ENCODE measurements around the gene NPM1.
"Not testable (repeated sequence)": the region's sequence is repeated elsewhere in the genome, so short reads cannot be mapped to it uniquely, and the experiment has no call there.

NPM1 gene

GRCh38 chr5:171384999-171385398 is 2.6 kb upstream of the NPM1 start:
- not testable (repeated sequence) for H3K27me3 ChIP-seq (ENCODE audit: insufficient read depth, low read length); H3K14ac ChIP-seq (ENCODE audit: low read length); H2AFZ ChIP-seq (ENCODE audit: insufficient read depth, low read length, poor library complexity); H3K27ac ChIP-seq (ENCODE audit: low read depth, low read length); H4K8ac ChIP-seq (ENCODE audit: low read depth, low read length); H2AK5ac ChIP-seq (ENCODE audit: low read length); H3K18ac ChIP-seq (ENCODE audit: low read length); H3K4ac ChIP-seq (ENCODE audit: low read depth, low read length); H2BK12ac ChIP-seq (ENCODE audit: low read length); H3K9me3 ChIP-seq (ENCODE audit: insufficient read depth, low read depth, low read length); H3K9ac ChIP-seq (ENCODE audit: low read length); DNase-seq; H3K4me2 ChIP-seq (ENCODE audit: low read length); H2BK5ac ChIP-seq (ENCODE audit: low read depth, low read length, poor library complexity); H3K4me3 ChIP-seq (ENCODE audit: low read depth, low read length); H2BK120ac ChIP-seq (ENCODE audit: insufficient read depth, low read length, poor library complexity); H4K91ac ChIP-seq (ENCODE audit: low read depth, low read length); H3K36me3 ChIP-seq (ENCODE audit: control insufficient read depth in 1 of 2, insufficient read depth in 2 of 2, low read length in 2 of 2); H4K12ac ChIP-seq (ENCODE audit: low read depth, low read length); H3K23ac ChIP-seq (ENCODE audit: low read length); H3K4me1 ChIP-seq (ENCODE audit: control insufficient read depth in 1 of 2, insufficient read depth in 2 of 2, low read length in 2 of 2)
- peaks cover 15% of the 10 kb centered on the region for H3K79me2 ChIP-seq (ENCODE audit: control insufficient read depth, insufficient read depth, low read length, poor library complexity)
- no CpG with 5 or more reads among the region's 3 CpGs for WGBS (ENCODE audit: extremely low coverage, insufficient coverage, insufficient read length)
- H3K79me1 ChIP-seq (ENCODE audit: low read length), result peaks cover 12% of the 10 kb centered on the region

GRCh38 chr5:171386006-171386671 is 1.5 kb upstream of the NPM1 start:
- Histone ChIP-seq H3K4me2 (ENCODE audit: low read length) (no peak overlapping the region), H2AFZ (ENCODE audit: insufficient read depth, low read length, poor library complexity) (no peak overlapping the region), H4K8ac (ENCODE audit: low read depth, low read length) (peak overlapping the region; percentile 62), H3K27ac (ENCODE audit: low read depth, low read length) (no peak overlapping the region), H3K14ac (ENCODE audit: low read length) (no peak overlapping the region), H4K12ac (ENCODE audit: low read depth, low read length) (no peak overlapping the region), H2BK5ac (ENCODE audit: low read depth, low read length, poor library complexity) (no peak overlapping the region), H3K4me1 (ENCODE audit: control insufficient read depth in 1 of 2, insufficient read depth in 2 of 2, low read length in 2 of 2) (no peaks in the 10 kb centered on the region), H4K91ac (ENCODE audit: low read depth, low read length) (no peak overlapping the region), H3K36me3 (ENCODE audit: control insufficient read depth in 1 of 2, insufficient read depth in 2 of 2, low read length in 2 of 2) (peaks cover 4% of the 10 kb centered on the region in 2 experiments), H3K79me2 (ENCODE audit: control insufficient read depth, insufficient read depth, low read length, poor library complexity) (peaks cover 20% of the 10 kb centered on the region), H3K4ac (ENCODE audit: low read depth, low read length) (no peak overlapping the region), H3K9ac (ENCODE audit: low read length) (no peak overlapping the region), H2BK12ac (ENCODE audit: low read length) (no peak overlapping the region), H3K9me3 (ENCODE audit: insufficient read depth, low read depth, low read length) (no peaks in the 10 kb centered on the region), H3K18ac (ENCODE audit: low read length) (no peak overlapping the region), H3K23ac (ENCODE audit: low read length) (no peak overlapping the region), H3K79me1 (ENCODE audit: low read length) (peaks cover 12% of the 10 kb centered on the region), H3K27me3 (ENCODE audit: insufficient read depth, low read length) (no peaks in the 10 kb centered on the region), H2AK5ac (ENCODE audit: low read length) (no peak overlapping the region), H2BK120ac (ENCODE audit: insufficient read depth, low read length, poor library complexity) (no peak overlapping the region), H3K4me3 (ENCODE audit: low read depth, low read length) (no peak overlapping the region)
- no peak for DNase-seq
- no CpG with 5 or more reads among the region's 25 CpGs for WGBS (ENCODE audit: extremely low coverage, insufficient coverage, insufficient read length)

GRCh38 chr5:171386861-171387344 is 746 bp upstream of the NPM1 start:
- Histone ChIP-seq H4K91ac (ENCODE audit: low read depth, low read length) (peak overlapping the region; percentile 82), H4K8ac (ENCODE audit: low read depth, low read length) (peak overlapping the region; percentile 96), H3K23ac (ENCODE audit: low read length) (no peak overlapping the region), H3K18ac (ENCODE audit: low read length) (peak overlapping the region; percentile 92), H2BK5ac (ENCODE audit: low read depth, low read length, poor library complexity) (peak overlapping the region; percentile 89), H2BK120ac (ENCODE audit: insufficient read depth, low read length, poor library complexity) (peak overlapping the region; percentile 80), H3K14ac (ENCODE audit: low read length) (peak overlapping the region; percentile 95), H3K4me2 (ENCODE audit: low read length) (peak overlapping the region; percentile 81), H4K12ac (ENCODE audit: low read depth, low read length) (peak overlapping the region; percentile 97), H3K79me1 (ENCODE audit: low read length) (peaks cover 12% of the 10 kb centered on the region), H3K9ac (ENCODE audit: low read length) (peak overlapping the region; percentile 100), H3K4ac (ENCODE audit: low read depth, low read length) (peak overlapping the region; percentile 77), H3K27ac (ENCODE audit: low read depth, low read length) (peak overlapping the region; percentile 69), H3K4me3 (ENCODE audit: low read depth, low read length) (peak overlapping the region; percentile 79), H2BK12ac (ENCODE audit: low read length) (no peak overlapping the region), H3K4me1 (ENCODE audit: control insufficient read depth in 1 of 2, insufficient read depth in 2 of 2, low read length in 2 of 2) (no peaks in the 10 kb centered on the region), H2AK5ac (ENCODE audit: low read length) (peak overlapping the region; percentile 71), H3K9me3 (ENCODE audit: insufficient read depth, low read depth, low read length) (no peaks in the 10 kb centered on the region), H3K79me2 (ENCODE audit: control insufficient read depth, insufficient read depth, low read length, poor library complexity) (peaks cover 22% of the 10 kb centered on the region), H2AFZ (ENCODE audit: insufficient read depth, low read length, poor library complexity) (peak overlapping the region; percentile 77), H3K36me3 (ENCODE audit: control insufficient read depth in 1 of 2, insufficient read depth in 2 of 2, low read length in 2 of 2) (peaks cover 6 to 11% of the 10 kb centered on the region in 2 experiments), H3K27me3 (ENCODE audit: insufficient read depth, low read length) (no peaks in the 10 kb centered on the region)
- no peak for DNase-seq
- no CpG with 5 or more reads among the region's 20 CpGs for WGBS (ENCODE audit: extremely low coverage, insufficient coverage, insufficient read length)

GRCh38 chr5:171387970-171388815 is 544 bp downstream of the NPM1 start:
- H4K12ac ChIP-seq (ENCODE audit: low read depth, low read length), result peak overlapping the region; percentile 68

More at GRCh38 chr5:171387970-171388815, 544 bp downstream of the NPM1 start:
- no peaks in the 10 kb centered on the region for H3K27me3 ChIP-seq (ENCODE audit: insufficient read depth, low read length)
- H3K4me1 ChIP-seq (ENCODE audit: control insufficient read depth in 1 of 2, insufficient read depth in 2 of 2, low read length in 2 of 2), result no peaks in the 10 kb centered on the region
- H3K27ac ChIP-seq (ENCODE audit: low read depth, low read length), result peak overlapping the region; percentile 62
- no peaks in the 10 kb centered on the region for H3K9me3 ChIP-seq (ENCODE audit: insufficient read depth, low read depth, low read length)
- peak overlapping the region; percentile 67 for H2BK120ac ChIP-seq (ENCODE audit: insufficient read depth, low read length, poor library complexity)
- H2BK5ac ChIP-seq (ENCODE audit: low read depth, low read length, poor library complexity), result peak overlapping the region; percentile 65
- peak overlapping the region; percentile 63 for H4K8ac ChIP-seq (ENCODE audit: low read depth, low read length)
- H4K91ac ChIP-seq (ENCODE audit: low read depth, low read length), result peak overlapping the region; percentile 76
- no peak overlapping the region for H2BK12ac ChIP-seq (ENCODE audit: low read length)
- WGBS (ENCODE audit: extremely low coverage, insufficient coverage, insufficient read length), result no CpG with 5 or more reads among the region's 56 CpGs
- H3K4me2 ChIP-seq (ENCODE audit: low read length), result peak overlapping the region; percentile 68
- H2AK5ac ChIP-seq (ENCODE audit: low read length), result peak overlapping the region; percentile 76
- DNase-seq, result peak; percentile 33 to 63
- H3K9ac ChIP-seq (ENCODE audit: low read length), result peak overlapping the region; percentile 92
- H3K4ac ChIP-seq (ENCODE audit: low read depth, low read length), result peak overlapping the region; percentile 99
- peaks cover 26% of the 10 kb centered on the region for H3K79me2 ChIP-seq (ENCODE audit: control insufficient read depth, insufficient read depth, low read length, poor library complexity)
- H3K36me3 ChIP-seq (ENCODE audit: control insufficient read depth in 1 of 2, insufficient read depth in 2 of 2, low read length in 2 of 2), result peaks cover 10 to 15% of the 10 kb centered on the region in 2 experiments
- peak overlapping the region; percentile 75 for H3K18ac ChIP-seq (ENCODE audit: low read length)
- H3K79me1 ChIP-seq (ENCODE audit: low read length), result peaks cover 12% of the 10 kb centered on the region
- peak overlapping the region; percentile 80 for H3K14ac ChIP-seq (ENCODE audit: low read length)
- H3K4me3 ChIP-seq (ENCODE audit: low read depth, low read length), result peak overlapping the region; percentile 98
- H3K23ac ChIP-seq (ENCODE audit: low read length), result no peak overlapping the region
- H2AFZ ChIP-seq (ENCODE audit: insufficient read depth, low read length, poor library complexity), result peak overlapping the region; percentile 17
